ENCODE measurements around the gene UBFD1. TPM values are rescaled to one million over a fixed set of nuclear protein-coding genes. Genes with fewer than 3 reads are reported as not detected.
A peak's percentile ranks its signal among the peaks of the same experiment; 100 is the strongest.

Gene UBFD1
- polyA plus RNA-seq, 3 donors = 8.0 to 8.9 (median 8.0) TPM

- peaks cover 75 to 94% of the 10 kb centered on the region in 2 donors for H3K36me3 ChIP-seq (replicated peaks in 1 of 2; ENCODE audit: control insufficient read depth in 1 of 2, insufficient read depth in 2 of 2, low read length in 2 of 2)
- no peak overlapping the region for H3K4me3 Mint-ChIP-seq
- H3K27me3 ChIP-seq (ENCODE audit: control insufficient read depth in 2 of 2, insufficient read depth in 2 of 2, low read length in 2 of 2) = no peaks in the 10 kb centered on the region
- H3K27ac Mint-ChIP-seq = peak overlapping the region in 1 of 7 donors; percentile 10
- no peak for TF ChIP-seq CTCF (IDR thresholded peaks at IDR 0.05)
- no peaks in the 10 kb centered on the region for H4K20me1 ChIP-seq (ENCODE audit: insufficient read depth, low read length)
- H3K4me1 Mint-ChIP-seq = peaks cover 3% of the 10 kb centered on the region
- H3K9ac ChIP-seq (ENCODE audit: insufficient read depth, low read length, poor library complexity, severe bottlenecking) = no peak overlapping the region
- no peak overlapping the region for H3K4me3 ChIP-seq (replicated peaks in 1 of 3; ENCODE audit: low read depth in 2 of 3, low read length in 3 of 3)
- intact Hi-C loops (cut with micrococcal nuclease) = no loop called here
- no peaks in the 10 kb centered on the region for H3K9me3 Mint-ChIP-seq
- no peak overlapping the region for H3K27ac ChIP-seq (ENCODE audit: low read depth in 1 of 2, low read length in 2 of 2)
- peaks cover 3 to 4% of the 10 kb centered on the region in 2 donors for H3K4me1 ChIP-seq (ENCODE audit: control insufficient read depth in 1 of 2, insufficient read depth in 2 of 2, low read length in 2 of 2)
- no peaks in the 10 kb centered on the region for H3K9me3 ChIP-seq (replicated peaks in 1 of 2; ENCODE audit: control insufficient read depth in 1 of 2, insufficient read depth in 1 of 2, low read length in 2 of 2)
- no peaks in the 10 kb centered on the region for H3K27me3 Mint-ChIP-seq (ENCODE audit: low read depth in 3 of 3)
- WGBS (ENCODE audit: insufficient coverage) = 94% methylated on average over 3 of the region's 9 CpGs
- no peak overlapping the region for H3K4me2 ChIP-seq (replicated peaks; ENCODE audit: extremely low read depth, low read length, poor library complexity, severe bottlenecking)
- peaks cover 69 to 87% of the 10 kb centered on the region in 2 donors for H3K36me3 Mint-ChIP-seq
- DNase-seq = no peak
- no peaks in the 10 kb centered on the region for H3K79me2 ChIP-seq (ENCODE audit: insufficient read depth, low read length)
- H2AFZ ChIP-seq (ENCODE audit: insufficient read depth, low read depth, low read length, poor library complexity, severe bottlenecking) = no peak overlapping the region
Measured at GRCh38 chr16:23564575-23565363, 7.2 kb downstream of the UBFD1 start.

GRCh38 chr16:23566724-23567123 lies 9.2 kb downstream of the UBFD1 start:
- H3K9me3 ChIP-seq (replicated peaks in 1 of 2; ENCODE audit: control insufficient read depth in 1 of 2, insufficient read depth in 1 of 2, low read length in 2 of 2) = no peaks in the 10 kb centered on the region
- H3K9ac ChIP-seq (ENCODE audit: insufficient read depth, low read length, poor library complexity, severe bottlenecking) = no peak overlapping the region
- WGBS (ENCODE audit: insufficient coverage) = 100% methylated on average over 2 of the region's 8 CpGs
- Mint-ChIP-seq H3K4me1 (peaks cover 22% of the 10 kb centered on the region), H3K4me3 (no peak overlapping the region), H3K36me3 (peaks cover 63 to 76% of the 10 kb centered on the region in 2 donors), H3K9me3 (no peaks in the 10 kb centered on the region), H3K27ac (peak overlapping the region in 1 of 7 donors; percentile 82), H3K27me3 (ENCODE audit: low read depth in 3 of 3) (no peaks in the 10 kb centered on the region)
- intact Hi-C loops (cut with micrococcal nuclease) = no loop called here
- H3K4me3 ChIP-seq (replicated peaks in 1 of 3; ENCODE audit: low read depth in 2 of 3, low read length in 3 of 3) = no peak overlapping the region
- no peak for DNase-seq
- H3K4me2 ChIP-seq (replicated peaks; ENCODE audit: extremely low read depth, low read length, poor library complexity, severe bottlenecking) = no peak overlapping the region
- no peaks in the 10 kb centered on the region for H4K20me1 ChIP-seq (ENCODE audit: insufficient read depth, low read length)
- H3K36me3 ChIP-seq (replicated peaks in 1 of 2; ENCODE audit: control insufficient read depth in 1 of 2, insufficient read depth in 2 of 2, low read length in 2 of 2) = peaks cover 60 to 76% of the 10 kb centered on the region in 2 donors
- no peak for TF ChIP-seq CTCF (IDR thresholded peaks at IDR 0.05)
- H2AFZ ChIP-seq (ENCODE audit: insufficient read depth, low read depth, low read length, poor library complexity, severe bottlenecking) = no peak overlapping the region
- no peaks in the 10 kb centered on the region for H3K27me3 ChIP-seq (ENCODE audit: control insufficient read depth in 2 of 2, insufficient read depth in 2 of 2, low read length in 2 of 2)
- no peaks in the 10 kb centered on the region for H3K79me2 ChIP-seq (ENCODE audit: insufficient read depth, low read length)
- H3K27ac ChIP-seq (ENCODE audit: low read depth in 1 of 2, low read length in 2 of 2) = no peak overlapping the region
- H3K4me1 ChIP-seq (ENCODE audit: control insufficient read depth in 1 of 2, insufficient read depth in 2 of 2, low read length in 2 of 2) = peaks cover 22 to 23% of the 10 kb centered on the region in 2 donors
